ENCODE results near the gene SPTSSA.
"Not testable (repeated sequence)": the region's sequence is repeated elsewhere in the genome, so short reads cannot be mapped to it uniquely, and the experiment has no call there.

SPTSSA gene

DNA sequence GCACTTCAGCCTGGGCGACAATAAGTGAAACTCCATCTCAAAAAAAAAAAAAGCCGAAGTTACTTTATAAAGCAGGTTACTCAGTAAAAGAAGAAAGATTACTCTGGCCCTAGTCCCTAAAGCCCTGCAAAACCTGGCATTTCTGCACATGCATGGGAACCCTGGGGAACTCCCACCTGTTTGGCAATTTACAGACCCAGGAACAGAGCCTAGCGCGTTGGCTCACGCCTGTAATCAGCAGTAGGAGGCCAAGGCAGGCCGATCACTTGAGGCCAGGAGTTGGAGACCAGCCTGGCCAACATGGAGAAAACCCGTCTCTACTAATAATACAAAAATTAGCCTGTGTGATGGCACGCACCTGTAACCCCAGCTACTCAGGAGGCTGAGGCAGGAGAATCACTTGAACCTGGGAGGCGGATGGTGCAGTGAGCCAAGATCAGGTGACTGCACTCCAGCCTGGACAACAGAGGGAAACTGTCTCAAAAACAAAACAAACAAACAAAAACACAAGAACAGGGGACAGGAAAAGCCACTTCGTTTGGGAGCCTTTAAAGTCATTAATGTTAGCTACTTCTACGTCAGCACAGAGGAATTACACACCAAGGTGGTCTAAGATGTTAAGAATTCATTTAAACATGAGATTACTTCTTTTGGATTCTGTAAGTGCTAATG lies 34.1 kb upstream of the SPTSSA start:
- Histone ChIP-seq H3K9me3 (ENCODE audit: control insufficient read depth, insufficient read depth, low read length) (no peaks in the 10 kb centered on the region), H3K9ac (ENCODE audit: low read depth, low read length) (no peak overlapping the region), H3K27me3 (ENCODE audit: control insufficient read depth, insufficient read depth, low read length) (no peaks in the 10 kb centered on the region), H3K4me3 (ENCODE audit: low read depth, low read length) (no peak overlapping the region), H3K36me3 (ENCODE audit: control insufficient read depth, insufficient read depth, low read length) (no peaks in the 10 kb centered on the region), H3K4me1 (ENCODE audit: control insufficient read depth, insufficient read depth, low read length) (peaks cover 9% of the 10 kb centered on the region)

DNA sequence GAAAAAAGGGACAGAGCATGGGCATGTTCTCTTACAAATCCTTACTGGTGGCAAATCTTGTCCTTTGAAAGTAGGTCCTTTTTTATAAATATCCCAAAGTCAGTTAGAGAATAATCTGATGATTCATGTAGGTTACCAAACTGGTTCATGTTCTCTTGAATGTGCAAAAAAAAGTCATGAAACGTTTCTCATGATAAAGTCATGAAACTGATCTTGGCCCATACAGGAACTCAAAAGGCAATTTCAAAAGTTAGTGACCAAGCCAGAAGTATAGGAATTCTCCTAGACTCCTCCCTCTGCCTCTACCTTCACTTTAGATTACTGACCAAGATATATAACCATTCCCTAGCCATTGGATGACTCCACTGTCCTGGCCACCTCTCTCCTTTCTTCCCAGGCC lies 27.3 kb upstream of the SPTSSA start:
- no peaks in the 10 kb centered on the region for H3K4me1 ChIP-seq (ENCODE audit: control insufficient read depth, insufficient read depth, low read length)
- no peak overlapping the region for H3K9ac ChIP-seq (ENCODE audit: low read depth, low read length)
- no peaks in the 10 kb centered on the region for H3K36me3 ChIP-seq (ENCODE audit: control insufficient read depth, insufficient read depth, low read length)
- no peak overlapping the region for H3K4me3 ChIP-seq (ENCODE audit: low read depth, low read length)
- H3K27me3 ChIP-seq (ENCODE audit: control insufficient read depth, insufficient read depth, low read length) = no peaks in the 10 kb centered on the region
- H3K9me3 ChIP-seq (ENCODE audit: control insufficient read depth, insufficient read depth, low read length) = no peaks in the 10 kb centered on the region

DNA sequence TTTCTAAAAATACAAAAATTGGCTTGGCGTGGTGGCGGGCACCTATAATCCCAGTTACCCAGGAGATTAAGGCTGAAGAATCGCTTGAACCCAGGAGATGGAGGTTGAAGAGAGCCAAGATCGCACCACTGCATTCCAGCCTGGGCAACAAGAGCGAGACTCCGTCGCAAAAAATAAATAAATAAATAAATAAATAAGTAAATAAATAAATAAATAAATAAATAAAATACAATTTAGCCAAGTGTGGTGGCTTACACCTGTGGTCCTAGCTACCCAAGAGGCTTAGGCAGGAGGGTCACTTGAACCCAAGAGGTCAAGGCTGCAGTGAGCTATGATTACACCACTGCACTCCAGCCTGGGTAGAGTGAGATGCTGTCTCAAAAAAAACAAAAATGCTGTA lies 26.5 kb upstream of the SPTSSA start:
- H3K9me3 ChIP-seq (ENCODE audit: control insufficient read depth, insufficient read depth, low read length) = no peaks in the 10 kb centered on the region
- H3K4me1 ChIP-seq (ENCODE audit: control insufficient read depth, insufficient read depth, low read length) = no peaks in the 10 kb centered on the region
- no peak overlapping the region for H3K4me3 ChIP-seq (ENCODE audit: low read depth, low read length)
- no peak overlapping the region for H3K9ac ChIP-seq (ENCODE audit: low read depth, low read length)
- H3K27me3 ChIP-seq (ENCODE audit: control insufficient read depth, insufficient read depth, low read length) = no peaks in the 10 kb centered on the region
- no peaks in the 10 kb centered on the region for H3K36me3 ChIP-seq (ENCODE audit: control insufficient read depth, insufficient read depth, low read length)

DNA sequence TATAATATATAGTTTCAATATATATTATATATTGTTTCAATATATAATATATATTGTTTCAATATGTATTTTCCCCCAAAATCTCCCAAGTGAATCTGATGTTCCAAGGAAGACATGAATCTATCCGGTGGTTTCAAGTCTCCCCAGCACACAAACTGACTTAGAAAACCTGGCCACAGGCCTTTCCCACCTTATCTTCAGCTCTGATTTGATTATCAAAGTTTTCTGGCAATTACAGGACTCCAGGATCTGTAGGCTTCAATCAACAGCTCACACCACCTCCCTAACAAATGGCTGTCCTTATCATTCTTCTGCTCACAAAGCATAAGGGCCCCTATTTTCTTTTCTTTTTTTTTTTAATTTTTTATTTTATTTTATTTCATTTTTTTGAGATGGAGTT lies 22.7 kb upstream of the SPTSSA start:
- H3K9ac ChIP-seq (ENCODE audit: low read depth, low read length) = no peak overlapping the region

DNA sequence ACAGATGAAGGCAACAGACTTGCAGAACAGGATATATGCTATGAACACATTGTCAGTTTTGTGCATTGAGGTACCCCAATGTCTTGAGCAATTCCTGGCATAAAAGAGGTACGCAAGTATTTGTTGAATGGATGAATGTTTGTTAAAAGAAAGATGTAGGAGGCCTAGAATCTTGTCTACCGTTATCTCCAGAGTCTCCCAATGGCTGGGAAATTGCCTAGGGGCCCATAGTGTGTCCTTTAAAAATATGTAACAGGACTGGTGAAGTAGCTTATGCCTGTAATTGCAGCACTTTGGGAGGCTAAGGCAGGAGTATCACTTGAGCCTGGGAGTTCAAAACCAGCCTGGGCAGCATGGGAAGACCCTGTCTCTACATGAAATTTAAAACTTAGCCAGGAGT lies 20.4 kb upstream of the SPTSSA start:
- Histone ChIP-seq H3K27me3 (ENCODE audit: control insufficient read depth, insufficient read depth, low read length) (no peaks in the 10 kb centered on the region), H3K4me3 (ENCODE audit: low read depth, low read length) (no peak overlapping the region), H3K9me3 (ENCODE audit: control insufficient read depth, insufficient read depth, low read length) (no peaks in the 10 kb centered on the region), H3K4me1 (ENCODE audit: control insufficient read depth, insufficient read depth, low read length) (no peaks in the 10 kb centered on the region), H3K36me3 (ENCODE audit: control insufficient read depth, insufficient read depth, low read length) (no peaks in the 10 kb centered on the region), H3K9ac (ENCODE audit: low read depth, low read length) (no peak overlapping the region)

More for the DNA sequence above, 22.7 kb upstream of the SPTSSA start:
- H3K36me3 ChIP-seq (ENCODE audit: control insufficient read depth, insufficient read depth, low read length) = no peaks in the 10 kb centered on the region
- no peak overlapping the region for H3K4me3 ChIP-seq (ENCODE audit: low read depth, low read length)
- H3K9me3 ChIP-seq (ENCODE audit: control insufficient read depth, insufficient read depth, low read length) = no peaks in the 10 kb centered on the region
- H3K4me1 ChIP-seq (ENCODE audit: control insufficient read depth, insufficient read depth, low read length) = no peaks in the 10 kb centered on the region
- H3K27me3 ChIP-seq (ENCODE audit: control insufficient read depth, insufficient read depth, low read length) = no peaks in the 10 kb centered on the region

DNA sequence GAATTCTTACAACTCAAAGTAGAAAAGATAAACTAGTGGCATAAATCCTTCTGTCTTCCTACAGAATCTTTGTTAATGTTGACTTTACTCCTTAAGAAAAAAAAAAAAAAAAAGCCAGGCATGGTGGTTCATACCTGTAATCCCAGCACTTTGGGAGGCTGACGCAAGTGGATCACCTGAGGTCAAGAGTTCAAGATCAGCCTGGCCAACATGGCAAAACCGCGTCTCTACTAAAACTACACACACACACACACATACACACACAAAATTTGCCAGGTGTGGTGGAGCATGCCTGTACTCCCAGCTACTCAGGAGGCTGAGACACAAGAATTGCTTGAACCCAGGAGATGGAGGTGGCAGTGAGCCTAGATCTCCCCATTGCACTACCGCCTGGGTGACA lies 17.7 kb upstream of the SPTSSA start:
- Histone ChIP-seq H3K9ac (ENCODE audit: low read depth, low read length) (no peak overlapping the region), H3K4me1 (ENCODE audit: control insufficient read depth, insufficient read depth, low read length) (no peaks in the 10 kb centered on the region), H3K4me3 (ENCODE audit: low read depth, low read length) (no peak overlapping the region), H3K9me3 (ENCODE audit: control insufficient read depth, insufficient read depth, low read length) (no peaks in the 10 kb centered on the region), H3K36me3 (ENCODE audit: control insufficient read depth, insufficient read depth, low read length) (no peaks in the 10 kb centered on the region), H3K27me3 (ENCODE audit: control insufficient read depth, insufficient read depth, low read length) (no peaks in the 10 kb centered on the region)

DNA sequence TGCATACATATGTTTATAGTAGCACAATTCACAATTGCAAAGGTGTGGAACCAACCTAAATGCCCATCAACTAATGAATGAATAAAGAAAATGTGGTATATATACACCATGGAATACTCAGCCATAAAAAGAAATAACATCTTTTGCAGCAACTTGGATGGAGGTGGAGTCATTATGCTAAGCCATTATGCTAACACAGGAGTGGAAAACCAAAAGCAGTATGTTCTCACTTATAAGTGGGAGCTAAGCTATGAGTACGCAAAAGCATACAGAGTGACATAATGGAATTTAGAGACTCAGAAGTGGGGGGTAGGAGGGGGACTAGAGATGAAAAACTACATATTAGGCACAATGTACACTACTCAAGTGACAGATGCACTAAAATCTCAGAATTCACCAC lies 16.2 kb upstream of the SPTSSA start:
- Histone ChIP-seq H3K9ac (ENCODE audit: low read depth, low read length) (no peak overlapping the region), H3K9me3 (ENCODE audit: control insufficient read depth, insufficient read depth, low read length) (no peaks in the 10 kb centered on the region), H3K4me3 (ENCODE audit: low read depth, low read length) (no peak overlapping the region), H3K36me3 (ENCODE audit: control insufficient read depth, insufficient read depth, low read length) (no peaks in the 10 kb centered on the region), H3K4me1 (ENCODE audit: control insufficient read depth, insufficient read depth, low read length) (no peaks in the 10 kb centered on the region), H3K27me3 (ENCODE audit: control insufficient read depth, insufficient read depth, low read length) (no peaks in the 10 kb centered on the region)

DNA sequence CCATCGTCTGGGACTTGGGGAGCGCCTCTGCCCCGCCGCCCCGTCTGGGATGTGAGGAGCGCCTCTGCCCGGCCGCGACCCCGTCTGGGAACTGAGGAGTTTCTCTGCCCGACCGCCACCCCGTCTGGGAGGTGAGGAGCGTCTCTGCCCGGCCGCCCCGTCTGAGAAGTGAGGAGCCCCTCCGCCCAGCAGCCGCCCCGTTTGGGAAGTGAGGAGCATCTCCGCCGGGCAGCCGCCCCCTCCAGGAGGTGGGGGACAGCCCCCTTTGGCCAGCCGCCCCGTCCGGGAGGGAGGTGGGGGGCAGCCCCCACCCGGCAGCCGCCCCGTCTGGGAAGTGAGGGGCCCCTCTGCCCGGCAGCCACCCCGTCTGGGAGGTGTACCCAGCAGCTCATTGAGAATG lies 14.0 kb upstream of the SPTSSA start:
- not testable (repeated sequence) for H3K36me3 ChIP-seq (ENCODE audit: control insufficient read depth, insufficient read depth, low read length); H3K27me3 ChIP-seq (ENCODE audit: control insufficient read depth, insufficient read depth, low read length); H3K4me1 ChIP-seq (ENCODE audit: control insufficient read depth, insufficient read depth, low read length)

DNA sequence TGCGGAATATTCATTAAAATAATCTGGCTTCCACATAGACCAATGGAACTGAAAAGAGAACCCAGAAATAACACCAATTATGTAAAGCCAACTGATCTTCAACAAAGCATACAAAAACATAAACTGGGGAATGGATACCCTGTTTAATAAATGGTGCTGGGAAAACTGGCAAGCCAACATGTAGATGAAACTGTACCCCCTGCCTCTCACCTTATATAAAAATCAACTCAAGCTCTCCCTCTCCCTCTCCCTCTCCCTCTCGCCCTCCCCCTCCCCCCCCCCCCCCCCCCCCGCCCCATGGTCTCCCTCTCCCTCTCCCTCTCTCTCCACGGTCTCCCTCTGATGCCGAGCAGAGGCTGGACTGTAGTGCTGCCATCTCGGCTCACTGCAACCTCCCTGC lies 13.1 kb upstream of the SPTSSA start:
- no peak overlapping the region for H3K4me3 ChIP-seq (ENCODE audit: low read depth, low read length)
- H3K27me3 ChIP-seq (ENCODE audit: control insufficient read depth, insufficient read depth, low read length) = no peaks in the 10 kb centered on the region
- no peaks in the 10 kb centered on the region for H3K4me1 ChIP-seq (ENCODE audit: control insufficient read depth, insufficient read depth, low read length)
- H3K9me3 ChIP-seq (ENCODE audit: control insufficient read depth, insufficient read depth, low read length) = no peaks in the 10 kb centered on the region
- no peak overlapping the region for H3K9ac ChIP-seq (ENCODE audit: low read depth, low read length)
- H3K36me3 ChIP-seq (ENCODE audit: control insufficient read depth, insufficient read depth, low read length) = no peaks in the 10 kb centered on the region

More for the DNA sequence above, 14.0 kb upstream of the SPTSSA start:
- H3K4me3 ChIP-seq (ENCODE audit: low read depth, low read length); H3K9ac ChIP-seq (ENCODE audit: low read depth, low read length); H3K9me3 ChIP-seq (ENCODE audit: control insufficient read depth, insufficient read depth, low read length): not testable (repeated sequence)

DNA sequence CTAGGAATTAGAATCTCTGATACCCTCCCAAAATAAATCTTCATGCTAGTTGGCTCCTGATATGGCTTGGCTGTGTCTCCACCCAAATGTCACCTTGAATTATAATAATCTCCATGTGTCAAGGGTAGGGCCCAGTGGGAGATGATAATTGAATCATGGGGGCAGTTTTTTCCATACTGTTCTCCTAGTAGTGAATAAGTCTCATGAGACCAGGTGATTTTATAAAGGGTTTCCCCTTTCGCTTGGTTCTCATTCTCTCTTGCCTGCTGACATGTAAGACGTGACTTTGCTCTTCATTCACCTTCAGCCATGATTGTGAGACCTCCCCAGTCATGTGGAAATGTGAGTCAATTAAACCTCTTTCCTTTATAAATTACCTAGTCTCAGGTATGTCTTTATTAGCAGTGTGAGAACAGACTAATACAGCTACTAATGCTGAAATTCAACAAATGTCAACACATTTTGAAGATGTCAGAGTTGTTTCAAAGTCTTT lies 12.2 kb upstream of the SPTSSA start:
- Histone ChIP-seq H3K36me3 (ENCODE audit: control insufficient read depth, insufficient read depth, low read length) (no peaks in the 10 kb centered on the region), H3K4me1 (ENCODE audit: control insufficient read depth, insufficient read depth, low read length) (peaks cover under 1% of the 10 kb centered on the region), H3K27me3 (ENCODE audit: control insufficient read depth, insufficient read depth, low read length) (no peaks in the 10 kb centered on the region), H3K9me3 (ENCODE audit: control insufficient read depth, insufficient read depth, low read length) (no peaks in the 10 kb centered on the region), H3K4me3 (ENCODE audit: low read depth, low read length) (no peak overlapping the region), H3K9ac (ENCODE audit: low read depth, low read length) (no peak overlapping the region)

DNA sequence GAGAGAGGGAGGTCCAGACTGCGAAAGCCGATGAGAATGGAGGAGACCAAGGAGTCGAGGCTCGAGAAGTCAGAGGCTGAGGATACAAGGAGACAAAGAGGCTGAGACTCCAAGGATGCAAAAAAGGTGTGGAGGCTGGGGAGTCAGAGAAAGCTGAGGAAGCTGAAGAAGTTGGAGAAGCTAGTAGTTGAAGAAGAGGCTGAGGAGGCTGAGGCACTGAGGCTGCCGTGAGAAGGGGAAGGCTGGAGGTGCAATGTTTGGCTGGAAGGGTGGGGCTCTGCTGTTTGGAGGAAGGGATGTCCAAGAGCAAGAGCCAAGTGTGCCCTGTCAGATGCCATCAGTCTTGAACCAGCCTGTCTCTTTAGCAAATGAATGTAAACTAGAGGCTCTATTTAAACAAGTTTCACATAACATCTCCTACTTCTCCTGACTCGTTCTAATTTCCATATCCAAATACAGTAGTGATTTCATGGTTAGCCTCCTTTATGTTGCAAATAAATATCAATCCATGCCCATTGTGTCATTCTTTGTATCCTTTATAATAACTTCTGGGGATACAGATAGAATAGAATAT lies 10.8 kb upstream of the SPTSSA start:
- Histone ChIP-seq H3K4me3 (ENCODE audit: low read depth, low read length) (no peak overlapping the region), H3K4me1 (ENCODE audit: control insufficient read depth, insufficient read depth, low read length) (peaks cover 6% of the 10 kb centered on the region), H3K36me3 (ENCODE audit: control insufficient read depth, insufficient read depth, low read length) (no peaks in the 10 kb centered on the region), H3K27me3 (ENCODE audit: control insufficient read depth, insufficient read depth, low read length) (no peaks in the 10 kb centered on the region), H3K9me3 (ENCODE audit: control insufficient read depth, insufficient read depth, low read length) (no peaks in the 10 kb centered on the region), H3K9ac (ENCODE audit: low read depth, low read length) (no peak overlapping the region)

DNA sequence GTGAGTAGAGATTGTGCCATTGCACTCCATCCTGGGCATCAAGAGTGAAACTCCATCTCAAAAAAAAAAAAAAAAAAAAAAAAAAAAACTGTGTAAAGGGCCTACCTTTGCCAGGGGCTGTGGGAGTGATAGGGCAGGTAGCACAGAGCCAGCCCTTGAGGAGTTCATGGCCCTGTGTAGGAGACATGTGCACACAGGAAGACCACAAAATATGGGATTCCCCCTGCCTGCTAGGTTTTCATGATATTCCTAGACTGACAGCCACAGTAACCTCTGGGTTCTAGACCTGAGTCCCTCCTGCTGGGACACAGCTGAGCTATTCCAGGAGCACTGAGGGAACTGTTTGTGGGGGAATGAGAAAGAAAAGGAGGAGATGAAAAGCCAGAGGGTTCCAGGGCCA lies 8.3 kb upstream of the SPTSSA start:
- Histone ChIP-seq H3K9ac (ENCODE audit: low read depth, low read length) (no peak overlapping the region), H3K36me3 (ENCODE audit: control insufficient read depth, insufficient read depth, low read length) (no peaks in the 10 kb centered on the region), H3K4me1 (ENCODE audit: control insufficient read depth, insufficient read depth, low read length) (peaks cover 6% of the 10 kb centered on the region), H3K27me3 (ENCODE audit: control insufficient read depth, insufficient read depth, low read length) (no peaks in the 10 kb centered on the region), H3K4me3 (ENCODE audit: low read depth, low read length) (no peak overlapping the region), H3K9me3 (ENCODE audit: control insufficient read depth, insufficient read depth, low read length) (no peaks in the 10 kb centered on the region)
